GM18505 (cell line): ENCODE data around the gene RGS3.

ENCODE experiments used
- ATAC-seq: cut with Tn5 transposase; IDR thresholded peaks from one replicate; pipeline ENCODE4 v1.9.1; 2021; ENCODE audit not compliant: unreplicated experiment
- POLR2A ChIP-seq: IDR thresholded peaks from 4 replicates; pipeline ENCODE4 v1.6.1; 2011; ENCODE audit warnings: borderline replicate concordance; ENCODE audit not compliant: insufficient read depth, insufficient read length; ENCODE audit errors: extremely low read depth

Gene RGS3

DNA sequence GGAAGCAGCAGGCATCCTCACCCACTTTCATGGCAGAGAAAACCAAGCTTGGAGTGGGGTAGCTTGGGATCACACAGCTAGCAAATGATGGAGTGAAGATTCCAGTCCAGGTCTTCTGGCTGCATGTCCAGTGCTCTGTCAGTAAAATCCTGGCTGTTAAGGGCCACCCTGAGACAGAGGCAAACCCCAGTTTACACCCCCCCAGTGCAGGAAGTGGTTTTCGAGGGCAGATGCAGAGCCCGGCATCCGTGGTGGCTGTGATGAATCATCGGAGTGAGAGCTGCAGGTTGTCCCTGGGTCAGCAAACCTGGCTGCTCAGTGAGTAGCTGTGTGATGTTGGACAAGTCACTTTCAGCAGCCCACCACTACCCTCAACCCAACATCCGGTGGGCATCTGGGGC, 115.4 kb downstream of the RGS3 start:
- peak; percentile 40 for ATAC-seq

DNA sequence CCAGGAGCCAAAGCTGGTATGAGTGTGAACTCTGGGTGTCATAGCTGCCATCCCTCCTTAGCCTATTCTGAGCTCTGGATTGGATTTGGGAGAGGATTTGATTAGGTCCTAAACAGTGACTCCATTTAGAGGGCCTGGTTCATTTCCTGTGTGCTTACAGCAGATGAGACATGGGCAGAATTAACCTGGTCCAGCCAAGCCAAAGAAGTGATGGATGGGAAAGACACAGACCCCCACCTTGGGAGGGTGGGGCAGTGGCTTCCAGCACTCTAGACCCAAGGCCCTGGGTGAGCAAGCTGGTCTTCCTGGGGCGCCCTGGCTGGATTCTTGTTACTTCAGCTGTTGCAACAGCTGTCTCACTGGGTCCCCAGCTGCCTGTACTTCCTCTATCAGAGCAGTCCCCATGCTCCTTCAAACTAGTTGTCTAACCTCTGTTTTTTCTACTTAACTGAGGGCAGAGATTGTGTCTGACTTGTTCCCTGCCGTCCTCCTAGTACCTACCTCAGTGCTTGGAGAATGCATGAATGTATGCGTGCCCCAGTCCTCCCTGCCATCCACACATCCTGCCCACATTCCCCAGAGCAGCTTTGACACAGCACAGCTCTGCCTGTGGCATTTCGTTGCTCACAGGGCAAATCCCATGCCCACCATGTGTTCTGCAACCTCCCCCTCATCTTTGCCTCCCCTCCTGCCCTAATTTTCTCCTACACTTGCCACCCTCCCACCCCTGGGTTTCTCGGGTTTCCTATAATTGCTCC, 115.9 kb downstream of the RGS3 start:
- TF ChIP-seq POLR2A: no peak
- peak; percentile 25 for ATAC-seq

More for the DNA sequence above, 115.4 kb downstream of the RGS3 start:
- no peak for TF ChIP-seq POLR2A

DNA sequence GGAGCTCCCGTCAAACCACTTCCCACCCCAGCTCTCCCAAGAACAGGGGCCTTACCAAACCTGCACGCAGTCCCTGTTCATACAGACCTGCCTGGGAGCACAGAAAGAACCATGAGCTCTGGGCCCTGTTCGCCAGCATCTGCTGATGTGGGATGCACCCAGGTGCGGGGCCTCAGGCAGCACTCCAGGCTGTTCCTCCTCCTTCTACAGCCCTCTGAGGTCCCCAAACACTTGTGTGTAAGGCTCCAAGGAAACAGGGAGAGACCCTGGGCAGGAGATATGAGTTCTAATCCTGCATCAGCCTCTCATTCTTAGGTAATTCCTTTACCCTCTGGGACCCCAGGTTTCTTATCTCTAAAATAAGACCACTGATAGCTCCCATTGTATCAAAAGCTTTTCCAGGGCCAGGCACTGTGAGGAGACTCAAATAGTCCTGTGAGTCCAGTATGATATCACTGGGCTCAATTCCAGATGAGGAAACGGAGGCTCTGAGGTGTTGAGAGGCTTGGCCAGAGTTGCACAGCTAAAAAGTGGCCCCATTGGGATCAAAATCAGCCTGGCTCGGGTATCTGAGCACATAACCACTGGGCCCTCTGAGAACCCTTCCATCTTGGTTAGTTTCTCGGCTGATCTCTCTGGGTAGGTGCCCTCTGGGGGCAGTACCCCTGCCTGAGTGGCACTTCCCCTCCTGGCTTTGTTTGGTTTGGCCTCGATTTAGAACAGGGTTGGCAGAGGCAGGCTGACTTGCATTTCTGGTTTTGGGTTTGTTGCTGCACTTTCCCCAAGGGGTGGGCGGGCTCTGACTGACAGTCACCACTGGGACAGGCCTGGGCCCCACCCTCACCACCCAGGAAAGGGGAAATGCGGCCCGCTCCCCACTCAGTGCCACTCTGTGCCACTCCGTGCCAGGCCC, 116.8 kb downstream of the RGS3 start:
- ATAC-seq: no peak
- TF ChIP-seq POLR2A: no peak

DNA sequence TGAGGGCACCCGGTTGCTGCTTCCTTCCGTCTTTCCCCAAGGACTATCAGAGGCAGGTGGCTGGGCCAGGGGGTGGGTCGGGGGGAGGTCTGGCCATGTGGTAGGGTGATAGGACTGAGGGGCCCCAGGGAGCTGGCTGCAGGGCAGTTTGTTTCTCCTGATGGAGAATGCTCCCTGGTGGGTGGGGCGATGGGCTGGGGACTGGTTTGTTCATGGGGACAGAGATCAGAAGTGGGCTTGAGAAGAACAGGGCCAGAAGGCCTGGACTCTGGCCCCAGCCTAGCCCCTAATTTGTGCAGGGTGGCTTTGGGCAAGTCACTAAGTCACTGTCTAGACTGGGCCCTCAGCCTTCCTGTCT, 117.4 kb downstream of the RGS3 start:
- no peak for ATAC-seq
- TF ChIP-seq POLR2A: no peak

DNA sequence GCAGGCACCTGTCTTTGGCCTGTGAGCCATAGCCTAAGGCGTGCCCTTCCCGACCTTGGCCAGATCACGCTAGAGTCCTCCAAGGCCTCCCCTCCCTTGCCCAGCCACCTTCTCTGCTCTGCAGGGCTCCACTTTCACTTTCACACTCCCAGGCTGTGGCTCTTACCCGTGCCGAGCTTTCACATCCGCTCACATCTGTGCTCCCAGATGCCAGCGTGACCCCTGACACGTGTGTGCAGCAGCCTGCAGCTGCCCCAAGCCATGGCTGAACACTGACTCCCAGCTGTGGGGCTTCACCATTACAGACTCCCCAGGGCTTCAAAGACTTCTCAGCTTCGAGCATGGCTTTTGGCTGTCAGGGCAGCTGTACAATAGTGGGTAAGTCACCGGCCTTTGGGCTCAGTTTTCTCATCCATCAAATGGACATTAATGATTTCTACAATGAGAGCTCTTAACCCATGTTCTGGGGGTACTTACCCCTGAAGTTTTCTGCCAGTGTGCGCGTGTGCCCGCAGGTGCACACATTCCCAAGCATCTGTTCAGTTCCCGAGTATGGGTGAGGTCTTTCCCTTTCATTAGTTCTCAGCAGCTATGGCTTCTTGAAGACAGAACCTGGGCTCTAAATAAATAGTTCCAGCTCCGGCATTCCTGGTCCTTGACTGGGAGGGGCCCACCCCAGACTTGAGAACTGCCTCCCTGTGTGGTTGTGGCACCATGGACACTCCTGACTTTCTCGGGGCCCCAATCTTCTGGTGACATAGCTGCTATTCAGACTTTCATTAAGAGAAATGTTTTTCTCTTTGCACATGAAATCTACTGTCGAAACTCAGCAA, 118.6 kb downstream of the RGS3 start:
- ATAC-seq: peak; percentile 82
- TF ChIP-seq POLR2A: peak; percentile 18

DNA sequence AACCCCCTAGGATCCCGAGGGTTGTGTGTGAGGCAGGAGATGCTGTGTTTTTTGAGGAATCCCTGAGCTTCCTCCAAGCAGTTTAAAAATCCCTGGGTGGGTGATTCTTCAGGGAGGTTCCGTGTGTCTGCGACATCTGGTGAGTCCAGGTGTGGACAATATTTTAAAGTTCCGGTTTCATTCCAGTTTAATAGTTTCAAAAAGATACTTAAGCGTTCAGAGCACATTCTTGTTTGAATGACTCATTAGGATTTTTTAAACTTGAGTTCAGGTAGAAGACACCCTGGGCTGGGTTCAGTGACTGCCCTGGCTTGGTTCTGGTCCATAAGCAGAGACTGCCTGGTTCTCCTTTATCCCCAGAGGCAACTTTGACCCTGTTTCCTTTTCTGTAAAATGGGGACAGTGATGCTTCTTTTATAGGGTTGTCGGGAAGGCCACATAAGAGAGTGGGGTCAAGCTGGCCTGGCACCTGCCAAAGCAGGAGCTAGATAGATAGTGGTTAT, 119.2 kb downstream of the RGS3 start:
- no peak for TF ChIP-seq POLR2A

DNA sequence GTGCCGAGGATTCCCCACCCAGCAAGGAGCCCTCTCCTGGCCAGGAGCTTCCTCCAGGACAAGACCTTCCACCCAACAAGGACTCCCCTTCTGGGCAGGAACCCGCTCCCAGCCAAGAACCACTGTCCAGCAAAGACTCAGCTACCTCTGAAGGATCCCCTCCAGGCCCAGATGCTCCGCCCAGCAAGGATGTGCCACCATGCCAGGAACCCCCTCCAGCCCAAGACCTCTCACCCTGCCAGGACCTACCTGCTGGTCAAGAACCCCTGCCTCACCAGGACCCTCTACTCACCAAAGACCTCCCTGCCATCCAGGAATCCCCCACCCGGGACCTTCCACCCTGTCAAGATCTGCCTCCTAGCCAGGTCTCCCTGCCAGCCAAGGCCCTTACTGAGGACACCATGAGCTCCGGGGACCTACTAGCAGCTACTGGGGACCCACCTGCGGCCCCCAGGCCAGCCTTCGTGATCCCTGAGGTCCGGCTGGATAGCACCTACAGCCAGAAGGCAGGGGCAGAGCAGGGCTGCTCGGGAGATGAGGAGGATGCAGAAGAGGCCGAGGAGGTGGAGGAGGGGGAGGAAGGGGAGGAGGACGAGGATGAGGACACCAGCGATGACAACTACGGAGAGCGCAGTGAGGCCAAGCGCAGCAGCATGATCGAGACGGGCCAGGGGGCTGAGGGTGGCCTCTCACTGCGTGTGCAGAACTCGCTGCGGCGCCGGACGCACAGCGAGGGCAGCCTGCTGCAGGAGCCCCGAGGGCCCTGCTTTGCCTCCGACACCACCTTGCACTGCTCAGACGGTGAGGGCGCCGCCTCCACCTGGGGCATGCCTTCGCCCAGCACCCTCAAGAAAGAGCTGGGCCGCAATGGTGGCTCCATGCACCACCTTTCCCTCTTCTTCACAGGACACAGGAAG, 120.2 kb downstream of the RGS3 start:
- TF ChIP-seq POLR2A: no peak
- no peak for ATAC-seq

More for the DNA sequence above, 119.2 kb downstream of the RGS3 start:
- no peak for ATAC-seq

DNA sequence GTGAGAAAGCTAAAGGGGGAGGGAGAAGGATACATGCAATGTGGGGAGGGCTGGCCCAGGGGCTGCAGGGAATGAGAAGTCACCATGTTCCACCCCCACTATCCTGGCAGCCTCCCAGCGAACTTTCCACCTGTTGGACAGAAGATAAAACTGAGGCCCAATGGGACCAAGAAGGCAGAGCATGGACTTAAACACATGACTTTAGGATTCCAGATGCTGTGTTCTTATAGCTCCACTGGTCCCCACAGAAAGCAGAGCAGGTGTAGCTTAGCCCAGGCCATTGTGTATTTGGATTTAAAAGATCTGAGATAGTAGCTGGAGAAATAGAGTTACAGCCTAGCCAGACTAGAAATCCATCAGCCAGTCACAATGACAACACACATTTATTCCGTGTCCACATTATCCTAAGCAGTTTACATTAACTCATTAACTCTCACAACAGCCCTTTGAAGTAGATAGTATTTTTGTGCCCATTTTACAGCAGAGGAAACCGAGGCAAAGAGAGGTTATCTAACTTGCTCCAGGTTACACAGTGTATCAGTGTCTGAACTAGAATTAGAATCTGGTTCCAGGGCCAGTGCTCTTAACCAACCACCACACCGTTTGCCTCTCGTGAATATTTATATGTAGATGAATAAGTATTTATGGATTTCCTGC, 121.0 kb downstream of the RGS3 start:
- TF ChIP-seq POLR2A: no peak
- no peak for ATAC-seq

DNA sequence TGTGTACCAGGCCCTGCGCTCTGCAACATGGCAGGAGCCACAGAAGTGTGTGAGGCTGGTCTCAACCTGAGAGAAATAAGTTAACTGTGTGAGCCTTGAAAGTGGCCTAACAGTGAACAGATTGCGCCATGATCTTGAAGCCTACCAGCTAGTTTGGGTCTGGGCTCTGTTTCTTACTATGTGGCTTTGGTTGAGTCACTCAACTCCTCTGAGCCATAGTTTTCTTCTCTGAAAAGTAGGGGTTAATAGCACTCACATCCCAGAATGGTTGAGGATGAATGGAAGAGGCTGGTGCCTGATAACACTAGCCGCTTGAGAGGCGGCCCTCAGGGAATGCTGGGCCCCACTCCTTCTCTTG, 121.5 kb downstream of the RGS3 start:
- no peak for TF ChIP-seq POLR2A
- no peak for ATAC-seq

DNA sequence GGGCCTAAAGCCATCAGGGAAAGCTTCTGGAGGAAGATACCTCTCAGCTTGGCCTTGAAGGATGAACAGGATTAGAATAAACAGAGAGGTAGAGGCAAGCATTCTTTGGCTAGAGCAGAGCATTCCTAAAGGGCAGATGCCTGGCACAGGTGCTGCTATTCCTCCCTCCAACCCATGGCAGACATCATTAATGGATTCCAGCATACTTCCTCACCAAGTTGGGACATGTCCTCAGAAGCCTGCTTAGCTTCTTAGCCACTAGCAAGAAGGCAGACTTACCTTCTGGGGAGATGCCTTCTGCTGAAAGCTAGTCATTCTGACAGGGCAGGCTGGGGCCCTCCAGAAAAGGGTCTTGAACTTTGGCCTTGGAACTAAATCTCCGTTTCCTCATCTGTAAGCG, 122.0 kb downstream of the RGS3 start:
- ATAC-seq: no peak
- TF ChIP-seq POLR2A: no peak

DNA sequence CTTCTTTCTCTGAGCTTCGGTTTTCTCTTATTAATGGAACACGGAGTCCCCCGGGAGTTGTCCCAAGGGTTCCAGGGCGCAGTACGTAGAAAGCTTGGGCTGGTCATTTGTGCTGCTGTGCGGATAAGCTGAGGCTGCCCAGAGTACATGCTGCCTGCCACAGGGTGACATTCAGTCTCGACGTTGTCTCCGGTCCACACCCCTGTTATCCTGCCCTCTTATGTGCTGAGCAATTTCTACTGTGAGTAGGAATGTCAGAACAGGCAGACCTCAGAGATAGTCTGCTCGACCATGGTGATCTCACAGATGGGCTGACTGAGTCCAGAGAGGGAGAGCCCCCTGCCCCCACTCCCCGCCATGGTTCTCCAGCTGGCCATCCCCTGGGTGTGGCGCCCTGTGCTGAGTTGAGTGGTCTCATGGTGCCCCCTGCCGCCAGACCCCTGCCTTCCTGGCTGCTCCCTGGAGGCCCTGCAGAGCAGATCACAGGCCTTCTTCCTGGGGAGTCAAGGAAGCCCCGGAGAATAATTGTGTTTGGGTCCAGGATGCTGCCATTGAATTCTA, 124.0 kb downstream of the RGS3 start:
- no peak for ATAC-seq
- no peak for TF ChIP-seq POLR2A
